Sigmoid colon (tissue), 4 donors: Measurements from ENCODE around the gene UPF2.

Experiments
- POLR2A ChIP-seq, 2 donors: fragments of 450-650 bp; IDR thresholded peaks; one replicate each; pipeline ENCODE4 v1.6.1; 2016; ENCODE audit warnings: antibody characterized with exemption in 2 of 2, mild to moderate bottlenecking in 2 of 2, moderate library complexity in 2 of 2
- POLR2AphosphoS5 ChIP-seq, 4 donors: sonication (generic); formaldehyde crosslinking; IDR thresholded peaks; one replicate each; pipeline ENCODE4 v1.6.1; 2017; ENCODE audit warnings: antibody characterized with exemption in 4 of 4
- TF ChIP-seq, protein P1 (sequence below), 4 experiments: fragments of 450-650 bp in 3 of 4; fragments of 200-600 bp in 1 of 4; IDR thresholded peaks; one replicate each; pipeline ENCODE4 v1.5.1; 2016 to 2019; ENCODE audit warnings: antibody characterized with exemption in 4 of 4, mild to moderate bottlenecking in 3 of 4, moderate library complexity in 2 of 4

GRCh38 chr10:11871466-11871865, 171.1 kb downstream of the UPF2 start:
- TF ChIP-seq, protein P1, sequence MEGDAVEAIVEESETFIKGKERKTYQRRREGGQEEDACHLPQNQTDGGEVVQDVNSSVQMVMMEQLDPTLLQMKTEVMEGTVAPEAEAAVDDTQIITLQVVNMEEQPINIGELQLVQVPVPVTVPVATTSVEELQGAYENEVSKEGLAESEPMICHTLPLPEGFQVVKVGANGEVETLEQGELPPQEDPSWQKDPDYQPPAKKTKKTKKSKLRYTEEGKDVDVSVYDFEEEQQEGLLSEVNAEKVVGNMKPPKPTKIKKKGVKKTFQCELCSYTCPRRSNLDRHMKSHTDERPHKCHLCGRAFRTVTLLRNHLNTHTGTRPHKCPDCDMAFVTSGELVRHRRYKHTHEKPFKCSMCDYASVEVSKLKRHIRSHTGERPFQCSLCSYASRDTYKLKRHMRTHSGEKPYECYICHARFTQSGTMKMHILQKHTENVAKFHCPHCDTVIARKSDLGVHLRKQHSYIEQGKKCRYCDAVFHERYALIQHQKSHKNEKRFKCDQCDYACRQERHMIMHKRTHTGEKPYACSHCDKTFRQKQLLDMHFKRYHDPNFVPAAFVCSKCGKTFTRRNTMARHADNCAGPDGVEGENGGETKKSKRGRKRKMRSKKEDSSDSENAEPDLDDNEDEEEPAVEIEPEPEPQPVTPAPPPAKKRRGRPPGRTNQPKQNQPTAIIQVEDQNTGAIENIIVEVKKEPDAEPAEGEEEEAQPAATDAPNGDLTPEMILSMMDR (IDR thresholded peaks at IDR 0.05): no peak
- TF ChIP-seq POLR2AphosphoS5 (IDR thresholded peaks at IDR 0.05) (no peak), POLR2A (IDR thresholded peaks at IDR 0.05) (no peak)
